Measurements from ENCODE around the gene KAZN.

KAZN gene

DNA sequence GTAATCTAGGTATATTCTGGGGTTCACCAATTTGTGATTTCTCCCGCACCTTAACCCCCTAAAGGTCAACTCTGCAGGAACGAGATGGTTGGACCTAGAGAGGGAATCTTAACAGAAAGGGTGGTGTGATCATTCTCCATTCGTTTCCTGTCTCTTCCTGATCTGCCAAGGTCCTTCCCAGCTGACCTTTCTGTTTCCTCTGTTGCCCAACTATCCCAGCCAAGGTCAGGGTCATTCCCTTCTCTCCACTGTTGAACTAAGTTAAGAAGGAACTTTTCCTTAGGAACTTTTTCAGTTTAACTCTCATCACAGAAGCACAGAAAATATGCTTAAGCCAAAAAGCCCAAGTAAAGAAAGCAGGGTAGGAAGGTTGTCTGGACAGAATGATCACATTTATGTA, 49.3 kb downstream of the KAZN start:
- DNase-seq (ENCODE audit: low spot score): no peak

DNA sequence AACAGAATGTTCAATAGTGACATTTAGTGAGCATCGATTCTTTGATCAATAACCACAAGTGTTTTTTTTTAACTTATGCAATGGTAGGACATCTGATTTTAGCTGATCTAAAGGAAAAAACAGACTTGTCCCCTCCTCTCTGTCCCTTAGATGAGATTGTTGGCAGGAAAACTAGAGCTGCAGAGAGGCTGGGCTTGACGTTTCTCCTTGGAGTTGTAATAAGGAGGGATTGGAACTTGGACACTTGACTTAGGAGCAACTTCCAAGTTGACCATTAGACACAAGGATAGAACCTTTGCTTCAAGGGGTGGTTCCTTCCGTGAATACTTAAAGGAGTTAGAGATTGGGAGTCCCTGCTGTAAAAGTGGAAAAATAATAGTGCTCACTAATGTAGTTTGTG, 49.9 kb downstream of the KAZN start:
- DNase-seq (ENCODE audit: low spot score): no peak

DNA sequence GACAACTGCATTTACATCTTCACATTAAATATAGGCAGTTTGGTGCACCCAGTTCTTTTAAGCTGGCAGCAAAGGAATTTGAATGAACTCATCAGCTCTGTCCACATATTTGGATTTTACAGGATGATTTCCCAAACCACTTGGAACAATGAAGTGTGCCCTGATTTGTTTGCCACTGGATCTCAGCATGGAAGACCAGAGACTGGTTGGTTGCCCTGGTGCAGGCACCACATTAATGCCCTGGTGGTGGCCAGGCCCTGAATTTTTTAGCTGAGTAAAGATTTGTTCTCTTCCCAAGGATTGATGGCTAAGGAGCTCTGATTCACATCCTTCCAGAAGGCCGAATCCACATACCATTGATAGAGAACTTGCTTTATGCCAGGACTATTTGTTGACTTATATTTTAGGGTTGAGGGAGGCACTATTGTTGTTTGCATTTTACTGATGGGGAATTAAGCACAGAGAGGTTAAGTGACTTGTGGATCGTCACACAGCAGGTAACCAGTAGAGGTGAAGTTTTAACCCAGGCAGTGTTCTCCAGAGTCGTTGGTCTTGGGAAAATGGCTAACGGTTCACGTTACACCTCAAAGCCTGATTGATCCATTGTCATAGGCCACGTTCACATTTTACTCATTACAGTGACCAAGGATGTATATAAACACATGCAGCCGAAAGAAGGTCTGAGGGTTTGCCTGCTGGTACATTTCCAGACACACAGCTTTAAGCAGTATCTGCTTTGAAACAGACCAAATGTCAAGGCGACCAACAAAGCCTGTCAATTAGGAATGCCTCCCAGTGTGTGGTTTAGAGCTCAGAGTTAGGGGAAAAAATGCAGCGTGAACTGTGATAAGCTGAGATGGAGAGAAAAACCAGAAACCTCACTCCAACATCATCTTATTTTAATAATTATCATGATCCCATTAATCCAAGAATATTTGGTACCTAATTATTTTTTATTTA, 50.7 kb downstream of the KAZN start:
- no peak for DNase-seq (ENCODE audit: low spot score)

DNA sequence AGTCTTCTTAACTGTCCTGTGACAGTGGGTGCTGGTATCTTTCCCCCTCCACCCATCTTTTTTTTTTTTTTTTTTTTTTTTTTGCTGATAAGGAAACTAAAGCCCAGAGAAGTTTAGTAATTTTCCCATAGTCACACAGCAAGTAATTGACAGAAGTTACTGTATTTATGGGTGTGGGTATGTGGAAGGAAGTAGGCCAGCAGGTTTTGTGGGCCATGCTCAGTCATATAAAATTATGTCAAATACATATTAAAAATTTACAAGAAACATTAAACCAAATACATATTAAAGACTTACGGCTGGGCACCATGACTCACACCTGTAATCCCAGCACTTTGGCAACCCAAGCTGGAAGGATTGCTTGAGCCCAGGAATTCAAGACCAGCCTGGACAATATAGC, 51.5 kb downstream of the KAZN start:
- no peak for DNase-seq (ENCODE audit: low spot score)

DNA sequence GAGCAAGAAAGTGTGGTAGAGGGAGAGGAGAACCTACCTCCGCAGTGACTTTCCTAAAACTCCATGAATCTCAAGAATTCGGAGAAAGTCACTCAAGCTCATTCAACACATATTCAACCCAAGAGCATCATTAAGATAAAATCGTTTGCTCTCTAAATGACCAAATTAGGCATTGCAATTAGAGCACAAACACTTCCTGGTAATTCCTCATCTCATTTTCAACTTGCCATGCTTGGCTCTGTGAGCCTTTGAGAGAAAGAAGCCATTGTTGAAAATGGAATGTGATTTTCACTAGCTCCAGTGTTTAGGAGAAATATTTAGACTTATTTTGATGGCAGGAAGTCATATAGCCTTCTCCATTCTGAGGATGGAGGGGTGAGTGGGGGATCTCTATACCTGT, 52.5 kb downstream of the KAZN start:
- no peak for DNase-seq (ENCODE audit: low spot score)

DNA sequence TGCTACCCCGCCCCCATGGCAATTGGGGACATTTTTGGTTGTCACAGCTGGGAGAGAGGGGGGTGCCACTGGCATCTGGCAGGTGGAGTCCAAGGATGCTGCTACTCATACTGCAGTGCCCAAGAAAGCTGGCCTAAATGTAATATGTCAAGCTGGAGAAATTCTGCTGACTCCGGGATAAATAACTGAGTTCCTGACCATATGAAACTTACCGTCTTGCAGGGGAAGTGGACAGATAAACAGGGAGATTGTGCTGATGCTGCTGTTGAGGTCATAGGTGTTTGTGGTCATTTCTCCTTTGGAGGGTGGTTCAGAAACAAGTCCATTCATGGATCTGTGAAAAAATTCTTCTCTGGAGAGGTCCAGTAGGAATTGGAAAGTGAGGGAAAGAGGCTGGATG, 54.4 kb downstream of the KAZN start:
- no peak for DNase-seq (ENCODE audit: low spot score)

DNA sequence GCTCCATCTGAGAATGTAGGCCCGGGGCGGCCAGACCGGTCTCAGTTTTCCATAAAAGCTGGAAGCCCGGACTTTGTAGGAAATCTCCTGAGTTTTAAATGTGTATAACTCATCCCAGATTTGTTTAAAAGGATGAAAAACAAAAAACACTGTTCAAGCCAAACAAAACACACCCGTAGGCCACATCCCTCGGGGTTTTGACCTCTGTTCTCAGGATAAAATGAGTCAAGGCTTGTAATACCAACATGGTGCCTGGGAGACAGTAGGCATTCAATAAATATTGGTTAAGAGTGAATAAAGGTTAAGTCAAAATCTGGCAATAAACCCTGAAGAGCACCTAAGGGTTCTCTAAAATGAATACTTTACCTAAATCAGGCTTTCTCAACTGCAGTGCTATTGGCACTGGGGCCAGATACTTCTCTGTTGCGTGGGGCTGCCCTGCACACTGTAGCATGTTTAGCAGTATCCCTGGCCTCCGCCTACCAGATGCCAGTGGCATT, 55.0 kb downstream of the KAZN start:
- no peak for DNase-seq (ENCODE audit: low spot score)

DNA sequence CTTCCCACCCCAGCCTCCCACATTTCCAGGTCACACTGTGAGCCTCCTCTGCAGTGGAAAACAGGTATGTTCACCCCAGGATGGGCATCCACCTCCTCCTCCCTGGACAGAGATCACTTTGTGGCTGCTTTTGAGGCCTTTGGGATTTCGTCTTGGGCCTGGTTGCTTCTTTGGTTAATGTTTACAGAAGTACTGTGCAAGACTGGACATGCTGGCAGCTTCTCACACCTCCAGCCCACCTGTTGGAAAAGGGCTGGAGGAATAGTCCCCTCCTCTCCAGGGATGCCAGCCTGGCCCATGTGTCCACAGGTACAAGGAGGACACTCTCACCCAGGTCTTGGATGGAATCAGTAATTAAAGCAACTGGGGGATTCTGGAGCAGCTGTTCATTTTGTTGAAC, 56.1 kb downstream of the KAZN start:
- DNase-seq (ENCODE audit: low spot score): no peak

DNA sequence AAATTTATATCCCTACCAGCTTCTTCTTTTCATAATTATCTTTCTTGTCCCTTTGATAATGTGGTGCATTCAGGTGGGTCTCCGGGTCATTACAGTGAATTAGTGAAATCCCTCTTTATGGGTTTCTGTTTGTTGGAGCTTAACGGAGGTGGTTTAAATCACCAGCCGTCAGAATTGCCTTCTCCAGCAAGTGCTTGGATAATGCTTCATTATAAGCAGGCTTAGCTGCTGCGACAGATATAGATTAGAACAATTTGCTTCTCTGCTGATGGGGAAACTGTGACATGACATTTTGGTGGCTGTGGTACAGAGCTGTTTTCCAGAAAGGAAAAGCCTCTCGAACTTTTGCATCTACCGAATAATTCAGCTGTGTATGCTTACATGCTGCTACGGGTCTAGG, 56.9 kb downstream of the KAZN start:
- no peak for DNase-seq (ENCODE audit: low spot score)

DNA sequence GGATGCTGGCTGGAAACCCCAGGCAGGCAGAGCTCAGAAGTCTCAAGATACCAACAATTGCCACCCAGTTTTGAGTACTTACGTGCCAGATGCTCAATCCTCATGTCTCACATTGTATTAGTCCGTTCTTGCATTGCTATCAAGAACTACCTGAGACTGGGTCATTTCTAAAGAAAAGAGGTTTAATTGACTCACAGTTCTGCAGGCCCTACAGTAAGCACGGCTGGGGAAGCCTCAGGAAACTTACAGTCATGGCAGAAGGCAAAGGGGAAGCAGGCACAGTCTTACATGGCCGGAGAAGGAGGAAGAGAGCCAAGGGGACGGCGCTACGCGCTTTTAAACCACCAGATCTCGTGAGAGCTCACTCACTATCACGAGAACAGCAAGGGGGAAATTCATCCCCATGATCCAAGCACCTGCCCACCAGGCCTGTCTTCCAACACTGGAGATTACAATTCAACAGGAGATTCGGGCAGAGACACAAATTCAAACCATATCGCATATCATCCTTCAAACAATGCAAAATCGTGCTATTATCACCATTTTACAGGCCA, 58.0 kb downstream of the KAZN start:
- DNase-seq (ENCODE audit: low spot score): no peak

DNA sequence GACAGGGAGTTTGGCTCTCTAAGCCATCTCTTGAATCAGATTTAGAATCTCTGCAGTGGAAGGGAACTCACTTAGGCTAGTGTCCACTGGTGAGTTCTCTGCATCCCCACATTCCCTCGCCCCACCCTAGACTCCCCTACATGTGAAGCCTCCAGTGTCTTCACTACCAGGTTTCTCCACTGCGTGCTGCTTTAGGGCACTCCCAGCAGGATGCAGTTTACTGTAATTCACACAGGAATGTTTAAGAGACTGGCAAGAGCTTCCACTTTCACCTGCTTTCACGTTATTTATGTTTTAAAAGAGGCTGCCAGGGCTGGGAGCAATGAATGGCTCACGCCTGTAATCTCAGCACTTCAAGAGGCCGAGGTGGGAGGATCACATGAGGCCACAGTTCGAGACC, 60.2 kb downstream of the KAZN start:
- DNase-seq (ENCODE audit: low spot score): no peak

DNA sequence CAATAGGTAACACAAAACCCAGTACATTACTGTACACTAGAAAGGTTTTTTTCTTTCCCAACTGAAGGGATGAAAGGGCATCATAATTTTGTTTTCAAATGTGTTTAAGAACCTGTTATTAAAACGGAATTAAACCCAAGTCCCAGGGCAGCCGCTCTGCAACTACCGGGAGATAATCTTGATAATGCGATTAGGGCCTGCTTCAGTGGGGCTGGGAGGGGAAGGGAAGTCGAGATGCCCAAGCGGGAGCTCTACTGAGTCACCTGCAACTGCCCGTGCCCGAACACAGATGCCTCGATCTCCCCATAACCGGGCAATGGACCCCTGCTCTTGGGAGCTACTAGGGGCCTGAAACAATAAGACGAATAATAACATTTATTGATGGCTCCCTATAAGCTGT, 61.4 kb downstream of the KAZN start:
- DNase-seq (ENCODE audit: low spot score): no peak

DNA sequence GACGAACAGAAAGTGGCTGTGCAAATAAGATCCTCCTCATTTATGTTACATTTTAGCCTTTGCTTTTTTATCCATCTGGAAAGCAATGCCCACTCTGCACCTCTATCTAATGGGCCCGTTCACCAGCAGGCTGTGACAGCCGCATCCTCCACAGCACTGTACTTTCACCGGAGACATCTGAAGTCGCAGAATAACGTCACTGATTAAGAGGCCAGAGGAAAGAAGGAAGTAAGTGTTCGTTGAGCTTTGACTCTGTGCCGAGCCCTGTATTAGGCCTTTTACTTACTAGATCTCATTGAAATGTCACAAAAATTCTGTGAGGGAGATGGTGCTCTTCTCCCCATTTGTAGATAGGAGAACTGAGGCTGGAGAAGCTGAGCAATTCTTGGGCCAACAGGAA, 62.3 kb downstream of the KAZN start:
- no peak for DNase-seq (ENCODE audit: low spot score)

DNA sequence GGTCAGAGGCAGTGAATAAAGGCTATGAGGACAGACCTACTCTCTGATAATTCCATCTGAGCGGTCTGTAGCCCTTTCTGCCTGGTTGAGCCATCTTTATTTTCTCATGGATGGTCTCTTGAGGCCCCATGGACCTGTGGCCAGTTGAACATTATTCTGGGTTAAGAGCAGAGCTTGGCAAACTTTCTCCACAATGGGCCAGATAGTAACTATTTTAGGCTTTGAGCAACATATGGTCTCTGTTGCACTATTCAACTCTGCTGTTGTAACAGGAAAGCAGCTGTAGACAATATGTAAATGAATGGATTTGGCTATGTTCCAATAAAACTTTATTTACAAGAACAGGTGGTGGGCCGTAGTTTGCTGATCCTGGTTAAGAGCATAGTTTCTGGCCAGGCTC, 62.7 kb downstream of the KAZN start:
- DNase-seq (ENCODE audit: low spot score): no peak

DNA sequence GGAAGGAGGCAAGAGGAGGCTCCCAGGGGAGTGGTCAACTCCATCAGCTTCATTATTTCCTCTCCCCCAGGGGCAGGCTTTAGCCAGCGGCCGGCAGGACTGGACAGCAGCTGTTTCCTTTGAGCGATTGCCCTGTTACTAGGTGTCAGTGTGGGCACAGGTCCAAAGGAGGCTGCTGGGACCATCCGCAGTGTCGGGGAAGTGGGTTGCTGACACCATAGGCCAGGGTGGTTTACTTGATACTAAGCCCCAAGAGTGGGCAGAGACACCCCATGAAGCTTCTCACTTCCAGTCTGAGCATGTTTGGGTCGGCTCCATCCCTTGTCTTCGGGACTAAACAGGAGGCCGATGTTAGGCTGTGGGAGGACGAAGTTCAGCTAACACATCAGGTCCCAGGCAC, 63.6 kb downstream of the KAZN start:
- no peak for DNase-seq (ENCODE audit: low spot score)

DNA sequence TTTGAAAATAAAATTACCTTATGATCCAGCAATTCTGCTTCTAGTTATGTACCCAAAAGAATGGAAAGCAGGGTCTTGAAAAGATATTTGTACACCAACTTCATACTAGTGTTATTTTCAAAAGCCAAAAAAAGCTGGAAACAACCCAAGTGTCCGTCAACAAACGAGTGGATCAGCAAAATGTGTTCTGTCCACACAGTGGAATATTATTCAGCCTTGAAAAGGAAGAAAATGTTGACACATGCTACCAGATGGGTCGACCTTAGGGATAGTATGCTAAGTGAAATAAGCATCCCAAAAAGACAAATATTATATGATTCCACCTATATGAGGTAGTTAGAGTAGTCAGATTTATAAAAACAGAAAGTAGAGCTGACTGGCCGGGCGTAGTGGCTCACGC, 65.3 kb downstream of the KAZN start:
- no peak for DNase-seq (ENCODE audit: low spot score)

DNA sequence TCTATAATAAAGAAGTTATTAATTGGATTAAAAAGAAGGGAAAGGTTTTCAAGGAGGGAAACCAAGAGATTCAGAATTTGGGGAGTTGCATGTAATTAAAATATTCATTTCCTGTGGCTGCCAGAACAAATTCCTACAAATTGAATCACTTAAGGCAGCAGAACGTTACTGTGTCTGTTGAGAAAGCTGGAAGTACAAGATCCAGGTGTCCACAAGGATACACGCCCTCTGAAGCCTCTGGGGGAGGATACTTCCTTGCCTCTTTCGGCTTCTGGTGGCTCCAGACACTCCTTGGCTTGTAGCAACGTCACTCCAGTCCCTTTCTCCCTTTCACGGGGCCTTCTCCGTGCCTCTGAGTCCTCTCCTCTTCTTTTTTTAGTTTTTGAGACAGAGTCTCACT, 67.9 kb downstream of the KAZN start:
- no peak for DNase-seq (ENCODE audit: low spot score)

DNA sequence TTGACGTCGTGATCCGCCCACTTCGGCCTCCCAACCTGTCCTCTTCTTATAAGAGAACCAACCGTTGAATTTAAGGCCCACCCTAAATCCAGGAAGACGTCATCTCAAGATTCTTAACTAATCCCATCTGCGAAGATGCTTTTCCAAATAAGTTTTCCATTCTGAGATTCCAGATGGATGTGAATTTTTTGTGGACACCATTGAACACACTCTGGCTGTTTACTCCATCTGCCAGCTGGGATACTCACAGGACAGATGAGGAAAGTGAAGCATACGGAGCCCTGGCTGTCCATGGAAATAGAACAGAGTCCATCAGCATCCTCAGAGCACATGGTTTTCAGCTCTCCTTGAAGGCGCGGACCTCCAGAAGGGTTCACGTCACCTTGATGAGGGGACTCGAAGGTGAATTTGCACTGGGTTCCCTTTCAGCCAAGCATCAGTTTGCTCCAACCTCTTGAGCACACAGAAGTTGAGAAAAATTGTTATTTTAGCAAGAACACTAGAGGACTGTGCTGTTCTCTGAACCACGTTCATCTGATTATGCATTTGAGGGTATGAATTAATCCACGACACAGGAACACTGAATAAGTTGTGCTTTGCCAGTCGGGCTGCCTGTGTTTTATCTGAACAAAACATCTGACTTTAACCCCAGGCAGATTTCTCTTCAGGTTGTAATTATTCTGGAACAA, 68.6 kb downstream of the KAZN start:
- no peak for DNase-seq (ENCODE audit: low spot score)

DNA sequence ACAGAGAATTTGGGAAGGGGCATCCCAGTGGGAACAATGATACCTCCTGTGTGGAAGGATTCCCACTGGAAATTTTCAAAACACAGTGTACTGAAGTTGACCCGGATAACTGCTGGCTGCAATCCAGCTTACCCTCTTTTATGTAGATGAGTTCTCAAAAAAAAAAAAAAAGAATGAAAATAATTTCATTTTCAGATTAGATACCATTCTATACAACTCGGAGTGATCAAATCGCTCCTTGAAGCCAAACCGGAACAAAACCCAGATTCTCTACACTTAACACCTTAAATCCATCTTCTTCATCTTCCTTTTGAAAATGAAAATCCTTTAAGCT, 69.1 kb downstream of the KAZN start:
- no peak for DNase-seq (ENCODE audit: low spot score)

DNA sequence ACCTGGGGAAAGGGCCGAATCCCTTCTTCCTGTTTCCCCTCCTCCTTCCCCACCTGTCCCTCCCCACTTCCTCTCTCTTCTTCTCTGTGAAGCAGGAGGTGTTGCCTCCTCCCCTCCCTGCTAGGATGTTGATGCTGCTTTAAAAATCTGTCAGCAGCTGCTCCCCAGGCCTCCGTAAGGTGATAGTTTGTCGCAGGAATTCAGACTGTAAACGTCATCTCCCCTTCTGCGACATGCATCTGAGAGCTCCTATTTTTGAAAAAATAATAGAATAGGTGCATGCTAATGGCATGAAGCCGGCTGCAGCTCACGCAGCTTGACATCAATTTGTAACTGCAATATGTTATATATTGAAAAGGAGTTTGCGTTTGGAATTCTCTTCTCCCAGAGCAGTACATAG, 70.1 kb downstream of the KAZN start:
- no peak for DNase-seq (ENCODE audit: low spot score)

DNA sequence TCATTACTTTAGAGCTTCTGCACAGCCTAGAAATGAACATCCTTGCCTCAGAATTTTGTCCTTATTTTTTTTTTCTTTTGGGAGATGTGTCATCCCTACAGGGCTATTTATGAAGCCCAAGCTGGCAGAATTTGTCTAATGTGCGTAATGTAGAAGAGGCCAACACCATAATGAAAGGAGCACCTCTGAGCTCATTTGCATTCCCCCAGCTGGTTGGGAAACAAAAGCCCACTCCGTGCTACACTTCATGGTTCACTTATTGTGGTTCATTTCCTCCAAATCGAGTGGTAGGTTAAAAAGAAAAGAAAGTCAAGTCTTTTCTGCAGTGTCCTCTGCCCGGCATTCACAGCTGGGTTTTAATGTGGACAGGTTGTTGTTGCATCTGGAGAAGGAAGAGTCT, 73.5 kb downstream of the KAZN start:
- DNase-seq (ENCODE audit: low spot score): no peak

DNA sequence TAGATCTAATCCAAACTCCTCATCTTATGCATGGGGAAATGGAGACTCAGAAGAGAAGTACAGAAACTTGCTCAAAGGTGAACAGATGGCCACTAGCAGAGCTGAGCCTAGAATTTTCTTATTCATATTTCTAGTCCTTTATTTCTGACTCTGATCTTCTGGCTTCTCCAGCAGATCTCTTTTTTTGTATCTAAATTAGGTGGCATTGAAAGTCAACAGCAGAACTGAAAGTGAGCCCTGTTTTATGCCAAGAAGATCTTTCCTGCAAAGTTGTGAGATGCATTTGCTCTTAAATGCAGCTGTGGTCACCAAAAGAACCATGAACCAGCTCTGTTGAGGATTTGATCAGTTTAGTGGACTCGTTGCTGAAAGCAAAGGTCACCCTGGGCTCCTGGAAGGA, 75.5 kb downstream of the KAZN start:
- no peak for DNase-seq (ENCODE audit: low spot score)

DNA sequence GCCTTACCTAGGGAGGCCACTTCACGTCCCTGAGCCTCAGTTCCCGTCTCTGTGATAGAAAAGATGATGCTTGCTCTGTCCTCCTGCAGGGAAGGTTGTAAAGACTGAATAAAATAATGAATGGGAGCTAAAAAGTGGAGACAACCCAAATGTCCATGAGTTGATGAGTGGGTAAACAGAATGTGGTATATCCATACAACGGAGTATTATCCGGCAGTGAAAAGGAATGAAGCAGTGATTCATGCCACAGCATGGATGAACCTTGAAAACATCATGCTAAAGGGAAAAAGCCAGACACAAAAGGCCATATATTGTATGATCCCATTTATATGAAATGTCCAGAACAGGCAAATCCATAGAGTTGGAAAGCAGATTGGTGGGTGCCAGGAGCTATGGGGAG, 77.9 kb downstream of the KAZN start:
- DNase-seq (ENCODE audit: low spot score): no peak
